K562 (cell line): ENCODE results near the gene DCAF6. TPM values are rescaled to one million over a fixed set of nuclear protein-coding genes. Genes with fewer than 3 reads are reported as not detected.

ENCODE experiments used
- ATF2 ChIP-seq: sonication (generic); formaldehyde crosslinking; IDR thresholded peaks from 2 replicates; pipeline ENCODE4 v1.8.1; 2022; ENCODE audit warnings: missing genetic modification reagents
- CCNT2 ChIP-seq: IDR thresholded peaks from 2 replicates; pipeline ENCODE4 v1.6.1; 2011; ENCODE audit warnings: borderline replicate concordance, low read depth, mild to moderate bottlenecking, moderate library complexity, mixed read lengths, low read length; ENCODE audit not compliant: insufficient read length; ENCODE audit errors: extremely low read depth
- ETS1 ChIP-seq: conservative IDR thresholded peaks from 2 replicates; pipeline ENCODE4 v1.6.1; 2011; ENCODE audit warnings: low read depth, mild to moderate bottlenecking, low read length; ENCODE audit not compliant: control insufficient read depth
- FIP1L1 ChIP-seq: fragments of 200-400 bp; formaldehyde crosslinking; IDR thresholded peaks from 2 replicates; pipeline ENCODE4 v1.6.1; 2018; ENCODE audit warnings: mild to moderate bottlenecking, low read depth, low read length; ENCODE audit not compliant: poor library complexity, severe bottlenecking
- FOXK2 ChIP-seq, 2 experiments: fragments of 450-650 bp; IDR thresholded peaks in 1 of 2; conservative IDR thresholded peaks in 1 of 2; 2 replicates each; pipeline ENCODE4 v1.6.1; 2016; ENCODE audit warnings: low read depth in 2 of 2, mild to moderate bottlenecking in 1 of 2
- HMGXB4 ChIP-seq: sonication (generic); formaldehyde crosslinking; IDR thresholded peaks from 2 replicates; pipeline ENCODE4 v1.8.1; 2023; ENCODE audit warnings: mild to moderate bottlenecking, missing genetic modification reagents
- JUND ChIP-seq, 2 experiments: IDR thresholded peaks; 2 replicates in 1 of 2; 3 replicates in 1 of 2; pipeline ENCODE4 v1.6.1; 2011; ENCODE audit warnings: borderline replicate concordance in 2 of 2, low read depth in 2 of 2, low read length in 2 of 2, improper control_type of control experiment in 1 of 2, missing biosample characterization in 1 of 2, missing genetic modification characterization in 1 of 2, missing genetic modification reagents in 1 of 2
- KHSRP ChIP-seq: fragments of 450-650 bp; IDR thresholded peaks from 2 replicates; pipeline ENCODE4 v1.6.1; 2017
- MBD2 ChIP-seq: sonication (generic); IDR thresholded peaks from 2 replicates; pipeline ENCODE4 v1.6.1; 2016; ENCODE audit warnings: low read depth, borderline replicate concordance
- MTA2 ChIP-seq: fragments of 450-650 bp; IDR thresholded peaks from 2 replicates; pipeline ENCODE4 v1.6.1; 2016; ENCODE audit warnings: low read depth
- MYBL2 ChIP-seq, 2 experiments: fragments of 450-650 bp in 1 of 2; sonication (generic) in 1 of 2; formaldehyde crosslinking in 1 of 2; IDR thresholded peaks; 2 replicates each; pipeline versions ENCODE4 v1.6.1 to v1.8.1; 2017 to 2022; ENCODE audit warnings: borderline replicate concordance in 1 of 2, inconsistent platforms in 1 of 2, low read depth in 1 of 2, mild to moderate bottlenecking in 1 of 2, missing genetic modification reagents in 1 of 2, moderate library complexity in 1 of 2
- PRMT5 ChIP-seq: sonication (generic); formaldehyde crosslinking; IDR thresholded peaks from 2 replicates; pipeline ENCODE4 v1.5.0; 2020; ENCODE audit warnings: missing genetic modification reagents
- RBM14 ChIP-seq: fragments of 200-400 bp; formaldehyde crosslinking; IDR thresholded peaks from 2 replicates; pipeline ENCODE4 v1.6.1; 2018; ENCODE audit warnings: low read depth, mild to moderate bottlenecking, low read length, moderate library complexity, borderline replicate concordance; ENCODE audit not compliant: insufficient read depth
- TCF7 ChIP-seq: sonication (generic); IDR thresholded peaks from 2 replicates; pipeline ENCODE4 v1.6.1; 2016; ENCODE audit warnings: antibody characterized with exemption, borderline replicate concordance
- TEAD2 ChIP-seq: fragments of 450-650 bp; IDR thresholded peaks from 2 replicates; pipeline ENCODE4 v1.6.1; 2016; ENCODE audit warnings: missing genetic modification characterization, control low read depth, missing compliant biosample characterization
- VEZF1 ChIP-seq: fragments of 200-800 bp; sonication (Bioruptor generic); IDR thresholded peaks from 2 replicates; pipeline ENCODE4 v1.6.1; 2017; ENCODE audit warnings: missing genetic modification characterization, missing compliant biosample characterization
- ZNF232 ChIP-seq: sonication (generic); formaldehyde crosslinking; IDR thresholded peaks from 2 replicates; pipeline ENCODE4 v1.8.0; 2022; ENCODE audit warnings: mild to moderate bottlenecking, missing genetic modification reagents
- ZNF551 ChIP-seq: fragments of 250-450 bp; sonication (Bioruptor Pico); IDR thresholded peaks from 2 replicates; pipeline ENCODE4 v1.5.0; 2021; ENCODE audit warnings: mild to moderate bottlenecking, moderate library complexity
- ZNF668 ChIP-seq: fragments of 250-450 bp; sonication (Bioruptor Pico); IDR thresholded peaks from 2 replicates; pipeline ENCODE4 v1.8.0; 2022; ENCODE audit warnings: mild to moderate bottlenecking, inconsistent platforms
- ZNF695 ChIP-seq: fragments of 450-650 bp; formaldehyde crosslinking; IDR thresholded peaks from 2 replicates; pipeline ENCODE4 v1.4.0; 2020; ENCODE audit warnings: mild to moderate bottlenecking, moderate library complexity
- ZNF79 ChIP-seq: fragments of 250-450 bp; sonication (Bioruptor Pico); IDR thresholded peaks from 2 replicates; pipeline ENCODE4 v1.4.0; 2020; ENCODE audit warnings: low read depth, mild to moderate bottlenecking, moderate library complexity
- polyA plus RNA-seq, 8 experiments: library from polyadenylated mRNA; depleted of rRNA in 4 of 8; stranded (reverse) in 5 of 8; unstranded in 3 of 8; fragments of >200 nt; fragmentation: Nextera tagmentation in 2 of 8; fragmentation: Illumina TruSeq in 1 of 8; extraction: Ambion mirVana in 2 of 8; extraction: Trizol in 1 of 8; gene quantifications; 2 replicates each; pipeline versions ENCODE4 v1.2.1 to v1.2.3, GENCODE V29; 2011 to 2014; ENCODE audit warnings: inconsistent platforms in 1 of 8, missing spikeins in 1 of 8
- total RNA-seq, 7 experiments: library from RNA; depleted of rRNA in 6 of 7; stranded (reverse); fragments of >200 nt in 6 of 7; fragmentation: Illumina TruSeq in 2 of 7; extraction: Trizol in 2 of 7; gene quantifications; 2 replicates each; pipeline versions ENCODE4 v1.2.1 to v1.2.3, GENCODE V29; 2011 to 2021; ENCODE audit warnings: low replicate concordance in 1 of 7

DCAF6 gene
- total and polyA plus RNA-seq, 9 of the 15 experiments (the other 6 are each of a cell fraction or from before 2014, with no cell fraction given): 19.1 to 102 (median 46.3) TPM

- TF ChIP-seq VEZF1 (CRISPR knock-in tag) (no peak), ZNF232 (CRISPR knock-in tag) (no peak), TEAD2 (tag) (no peak), ATF2 (no peak), FIP1L1 (peak; percentile 84), HMGXB4 (no peak), MYBL2 (IDR thresholded peaks at IDR 0.05; ENCODE audit: low read depth) (no peak), MYBL2 (CRISPR knock-in tag; IDR thresholded peaks at IDR 0.05; ENCODE audit: borderline replicate concordance) (no peak), RBM14 (no peak), MTA2 (peak; percentile 26; the same call in 1 of the 2 replicates), KHSRP (no peak), CCNT2 (peak; percentile 49), ZNF79 (CRISPR knock-in tag) (no peak), FOXK2 (conservative IDR thresholded peaks at IDR 0.05 in 1 of 2, IDR thresholded peaks at IDR 0.05 in 1 of 2; ENCODE audit: low read depth in 2 of 2) (0 out of 4 replicates have a peak, but pooled peaks have one; percentile 11 to 54), ZNF551 (CRISPR knock-in tag) (no peak), ETS1 (peak; percentile 10; the same call in 1 of the 2 replicates), TCF7 (no peak), ZNF668 (CRISPR knock-in tag) (no peak), PRMT5 (CRISPR knock-in tag) (no peak), ZNF695 (CRISPR knock-in tag) (no peak), JUND (IDR thresholded peaks at IDR 0.05; ENCODE audit: borderline replicate concordance, low read depth, low read length) (no peak), JUND (tag; IDR thresholded peaks at IDR 0.05; ENCODE audit: borderline replicate concordance, low read depth, low read length) (no peak; the same call in 2 of the 3 replicates), MBD2 (no peak; the same call in 1 of the 2 replicates)
Observed at GRCh38 chr1:167936930-167937708, 636 bp downstream of the DCAF6 start, which contains the start of gene MPC2 (continued).
